IMR-90 (cell line): Measurements from ENCODE around the gene MORC2. TPM values are rescaled to one million over a fixed set of nuclear protein-coding genes. Genes with fewer than 3 reads are reported as not detected.

ENCODE experiments used
- ATAC-seq: fragments of 200-7000 bp; cut with Tn5 transposase; 2 replicates; pipeline ENCODE4 v1.9.1; 2020; ENCODE audit warnings: low read depth, mild to moderate bottlenecking, moderate library complexity
- BruUV-seq: library from RNA; stranded (reverse); fragments of 400-500 nt; replicated peaks from 2 replicates; lab custom pipeline; 2021; lab: Mats Ljungman, UMichigan
- CTCF ChIA-PET: fragments of 300-600 bp; formaldehyde crosslinking; extraction: SDS; loops from one replicate; lab custom pipeline; 2021; ENCODE audit warnings: antibody characterized with exemption; lab: Yijun Ruan, JAX
- POLR2A ChIA-PET: fragments of 300-600 bp; sonication (Branson Sonifier 250); formaldehyde crosslinking; loops from one replicate; lab custom pipeline; 2022; ENCODE audit warnings: antibody characterized with exemption; ENCODE audit not compliant: unreplicated experiment; lab: Charles Lee
- DNase-seq: peaks from one replicate; pipeline ENCODE4 v3.0.0; 2013
- H2AFZ ChIP-seq: replicated peaks from 2 replicates; pipeline ENCODE3; 2013; ENCODE audit warnings: low read length, mild to moderate bottlenecking; ENCODE audit not compliant: poor library complexity
- H2AK5ac ChIP-seq: 2 replicates; pipeline ENCODE4 v1.6.1; 2013; ENCODE audit warnings: low read depth, low read length, inconsistent platforms
- H2AK9ac ChIP-seq: replicated peaks from 2 replicates; pipeline ENCODE3; 2013; ENCODE audit warnings: mild to moderate bottlenecking, low read depth, low read length, moderate library complexity; ENCODE audit not compliant: poor library complexity
- H2BK120ac ChIP-seq: 2 replicates; pipeline ENCODE4 v1.6.1; 2013; ENCODE audit warnings: low read depth, low read length, inconsistent platforms
- H2BK15ac ChIP-seq: 3 replicates; pipeline ENCODE4 v1.6.1; 2013; ENCODE audit warnings: low read depth, low read length, inconsistent platforms
- H2BK20ac ChIP-seq: 2 replicates; pipeline ENCODE4 v1.6.1; 2013; ENCODE audit warnings: low read depth, mild to moderate bottlenecking, inconsistent platforms, low read length, moderate library complexity
- H2BK5ac ChIP-seq: 2 replicates; pipeline ENCODE4 v1.6.1; 2013; ENCODE audit warnings: mild to moderate bottlenecking, low read depth, low read length, inconsistent platforms; ENCODE audit not compliant: poor library complexity, severe bottlenecking
- H3K14ac ChIP-seq: replicated peaks from 2 replicates; pipeline ENCODE4 v1.6.1; 2013; ENCODE audit warnings: low read depth, low read length, inconsistent platforms
- H3K18ac ChIP-seq: 2 replicates; pipeline ENCODE4 v1.6.1; 2013; ENCODE audit warnings: low read depth, low read length, control low read depth
- H3K23ac ChIP-seq: 2 replicates; pipeline ENCODE4 v1.6.1; 2013; ENCODE audit warnings: low read depth, low read length, inconsistent platforms
- H3K27ac ChIP-seq: 2 replicates; pipeline ENCODE4 v1.5.1; 2013; ENCODE audit warnings: mild to moderate bottlenecking, control low read depth, low read length; ENCODE audit not compliant: insufficient read depth
- H3K27me3 ChIP-seq: 2 replicates; pipeline ENCODE4 v1.6.1; 2013; ENCODE audit warnings: low read length; ENCODE audit not compliant: control insufficient read depth, insufficient read depth
- H3K36me3 ChIP-seq: 2 replicates; pipeline ENCODE4 v1.6.1; 2013; ENCODE audit warnings: low read length, mixed read lengths; ENCODE audit not compliant: control insufficient read depth, insufficient read depth
- H3K4ac ChIP-seq: 2 replicates; pipeline ENCODE4 v1.6.1; 2013; ENCODE audit warnings: low read depth, low read length, inconsistent platforms
- H3K4me1 ChIP-seq: 2 replicates; pipeline ENCODE4 v1.6.1; 2013; ENCODE audit warnings: low read length, mixed read lengths; ENCODE audit not compliant: control insufficient read depth, insufficient read depth
- H3K4me2 ChIP-seq: 2 replicates; pipeline ENCODE4 v1.6.1; 2013; ENCODE audit warnings: low read depth, mild to moderate bottlenecking, control low read depth, low read length, moderate library complexity
- H3K4me3 ChIP-seq: 2 replicates; pipeline ENCODE4 v1.5.1; 2013; ENCODE audit warnings: low read depth, mild to moderate bottlenecking, control low read depth, low read length, moderate library complexity; ENCODE audit not compliant: insufficient read depth
- H3K56ac ChIP-seq: 2 replicates; pipeline ENCODE4 v1.6.1; 2013; ENCODE audit warnings: low read length, inconsistent platforms; ENCODE audit not compliant: insufficient read depth; ENCODE audit errors: extremely low read depth
- H3K79me1 ChIP-seq, 2 experiments: 2 replicates each; pipeline ENCODE4 v1.6.1; 2013; ENCODE audit warnings: low read length in 2 of 2, inconsistent platforms in 1 of 2, low read depth in 1 of 2
- H3K9ac ChIP-seq: 2 replicates; pipeline ENCODE4 v1.6.1; 2013; ENCODE audit warnings: low read depth, low read length, control low read depth
- H3K9me1 ChIP-seq: 2 replicates; pipeline ENCODE4 v1.6.1; 2013; ENCODE audit warnings: low read length, inconsistent platforms; ENCODE audit not compliant: insufficient read depth
- H3K9me3 ChIP-seq: 2 replicates; pipeline ENCODE4 v1.6.1; 2013; ENCODE audit warnings: low read length; ENCODE audit not compliant: control insufficient read depth, insufficient read depth
- H4K20me1 ChIP-seq: 2 replicates; pipeline ENCODE4 v1.6.1; 2013; ENCODE audit warnings: low read length, inconsistent platforms; ENCODE audit not compliant: insufficient read depth
- H4K5ac ChIP-seq: 2 replicates; pipeline ENCODE4 v1.6.1; 2013; ENCODE audit warnings: mild to moderate bottlenecking, low read depth, low read length, control low read depth
- H4K8ac ChIP-seq, 2 experiments: 2 replicates each; pipeline ENCODE4 v1.6.1; 2013; ENCODE audit warnings: low read depth in 2 of 2, low read length in 2 of 2, control low read depth in 1 of 2, inconsistent platforms in 1 of 2
- H4K91ac ChIP-seq: 2 replicates; pipeline ENCODE4 v1.6.1; 2013; ENCODE audit warnings: low read depth, low read length, inconsistent platforms; ENCODE audit not compliant: insufficient read depth
- POLR2A ChIP-seq: IDR thresholded peaks from 2 replicates; pipeline ENCODE4 v1.6.1; 2012; ENCODE audit warnings: mild to moderate bottlenecking, low read depth, low read length
- RCOR1 ChIP-seq: IDR thresholded peaks from 2 replicates; pipeline ENCODE4 v1.6.1; 2012; ENCODE audit warnings: mild to moderate bottlenecking, low read length, improper control_type of control experiment; ENCODE audit not compliant: insufficient replicate concordance
- RFX5 ChIP-seq: IDR thresholded peaks from 2 replicates; pipeline ENCODE4 v1.8.0; 2012; ENCODE audit warnings: low read depth, mild to moderate bottlenecking, low read length, moderate library complexity
- WGBS, 2 experiments: methylation state at CpG; one replicate each; pipeline versions ENCODE4 v1.1.5 to v1.1.7; 2013; ENCODE audit warnings: missing lambda C conversion rate in 2 of 2; ENCODE audit not compliant: insufficient read length in 1 of 2; ENCODE audit errors: extremely low coverage in 2 of 2; 5-methylcytosine and 5-hydroxymethylcytosine counted together
- dilution Hi-C: fragments of 300-500 bp; cut with HindIII; formaldehyde crosslinking; loops from one replicate; pipeline ENCODE4 v1.14.3; 2018; ENCODE audit warnings: low sequenced_read_pairs; ENCODE audit not compliant: unreplicated experiment
- in situ Hi-C: fragments of 300-500 bp; cut with MboI; formaldehyde crosslinking; loops from 3 replicates; pipeline ENCODE4 v1.14.3; 2019; ENCODE audit warnings: low sequenced_read_pairs, inconsistent platforms, mixed read lengths
- intact Hi-C: fragments of 100-400 bp; cut with micrococcal nuclease; formaldehyde crosslinking; loops from 2 replicates; pipeline ENCODE4 v1.10.0; 2022
- polyA plus RNA-seq, 3 experiments: library from polyadenylated mRNA; depleted of rRNA; stranded (reverse); fragments of >200 nt; gene quantifications; 2 replicates each; pipeline ENCODE4 v1.2.3, GENCODE V29; 2012; ENCODE audit warnings: low replicate concordance in 1 of 3
- total RNA-seq: library from RNA; depleted of rRNA; stranded (reverse); fragments of >200 nt; gene quantifications from 2 replicates; pipeline ENCODE4 v1.2.3, GENCODE V29; 2012

The MORC2 gene
- total and polyA plus RNA-seq, 2 of the 4 experiments (the other 2 are of a cell fraction) = 15.8 to 24.7 TPM

DNA sequence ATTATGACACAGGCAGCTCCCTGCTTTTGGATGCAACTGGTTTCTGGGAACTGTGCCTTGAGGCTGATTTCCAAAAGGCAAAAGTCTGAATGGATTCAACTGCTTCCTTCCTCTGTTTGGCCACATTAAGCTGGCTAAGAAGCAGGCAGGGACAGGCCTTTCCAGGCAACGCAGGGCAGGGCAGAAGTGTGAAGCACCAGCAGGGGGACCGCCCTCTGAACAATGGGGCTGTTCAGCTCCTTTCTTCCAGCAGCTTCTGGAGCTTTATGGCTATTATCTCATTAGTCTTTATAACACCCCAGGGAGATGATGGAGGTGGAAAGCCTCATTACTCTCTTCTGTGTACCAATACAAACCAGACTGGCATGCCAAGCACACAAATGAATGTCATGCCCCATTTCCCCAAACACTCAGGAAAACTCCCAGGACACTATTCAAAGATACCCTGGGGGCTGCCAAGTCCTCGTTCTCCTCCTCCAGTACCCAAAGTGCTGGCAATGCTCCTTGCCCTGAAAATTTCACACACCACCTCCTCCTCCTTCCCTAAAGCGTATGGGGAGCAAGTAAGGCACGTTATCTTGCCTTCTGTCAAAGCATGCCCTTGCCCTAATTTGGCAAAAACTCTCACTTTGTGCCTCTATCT is 21.3 kb downstream of the MORC2 start:
- peaks cover 17 to 58% of the 10 kb centered on the region in 2 experiments; a peak in 3 of 4 replicates for H3K79me1 ChIP-seq
- peaks cover 63% of the 10 kb centered on the region for H3K36me3 ChIP-seq
- ChIA-PET POLR2A (no interaction called here), CTCF (interaction anchor here (0.7 to 1.0 kb wide), 2 partner anchors 89 to 161 kb away, joined by 4 read pairs; no protein-coding TSS in a partner anchor)
- H2BK20ac ChIP-seq = no peak overlapping the region
- TF ChIP-seq RCOR1 (no peak), POLR2A (no peak), RFX5 (no peak)
- H3K27me3 ChIP-seq = no peaks in the 10 kb centered on the region
- H3K9ac ChIP-seq = no peak overlapping the region
- H2AK5ac ChIP-seq = no peak overlapping the region
- H3K56ac ChIP-seq = no peak overlapping the region
- no peak for ATAC-seq
- peaks cover 4% of the 10 kb centered on the region; the same call in 1 of the 2 replicates for H4K20me1 ChIP-seq
- BruUV-seq = no TSS peak
- H4K8ac ChIP-seq = no peak overlapping the region
- no peak overlapping the region for H3K4ac ChIP-seq
- no peak overlapping the region for H4K5ac ChIP-seq
- dilution Hi-C loops (no loop called here), intact Hi-C loops (no loop called here), in situ Hi-C loops (loop anchor here (5.0 to 10.0 kb wide), 3 partner anchors 140 to 288 kb away; no protein-coding TSS in a partner anchor)
- H2AK9ac ChIP-seq = no peak overlapping the region
- no peak overlapping the region for H2BK120ac ChIP-seq
- no peak for DNase-seq
- 80% methylated on average over 1 of the region's 5 CpGs; no CpG with 5 or more reads in 1 of the 2 experiments for WGBS, 2 experiments
- H2BK5ac ChIP-seq = no peak overlapping the region
- no peak overlapping the region for H4K91ac ChIP-seq
- no peak overlapping the region for H3K14ac ChIP-seq
- no peaks in the 10 kb centered on the region for H3K9me3 ChIP-seq
- H3K4me1 ChIP-seq = peaks cover 2% of the 10 kb centered on the region
- no peak overlapping the region for H3K18ac ChIP-seq
- H2AFZ ChIP-seq = no peak overlapping the region
- H3K23ac ChIP-seq = no peak overlapping the region
- no peak overlapping the region for H3K4me3 ChIP-seq
- H3K27ac ChIP-seq = no peak overlapping the region
- H3K9me1 ChIP-seq = peaks cover 12% of the 10 kb centered on the region
- H2BK15ac ChIP-seq = no peak overlapping the region
- no peak overlapping the region for H3K4me2 ChIP-seq
